GM12891 (cell line): Measurements from ENCODE around the gene DGKI.

Experiments
- POLR2A ChIP-seq: IDR thresholded peaks from 2 replicates; pipeline ENCODE4 v1.6.1; 2011; ENCODE audit warnings: low read depth, low read length, control low read depth
- POLR2AphosphoS5 ChIP-seq: IDR thresholded peaks from 2 replicates; pipeline ENCODE4 v1.6.1; 2011; ENCODE audit warnings: low read depth, low read length, control low read depth
- TAF1 ChIP-seq: IDR thresholded peaks from 2 replicates; pipeline ENCODE4 v1.6.1; 2011; ENCODE audit warnings: low read depth, low read length, control low read depth

DNA sequence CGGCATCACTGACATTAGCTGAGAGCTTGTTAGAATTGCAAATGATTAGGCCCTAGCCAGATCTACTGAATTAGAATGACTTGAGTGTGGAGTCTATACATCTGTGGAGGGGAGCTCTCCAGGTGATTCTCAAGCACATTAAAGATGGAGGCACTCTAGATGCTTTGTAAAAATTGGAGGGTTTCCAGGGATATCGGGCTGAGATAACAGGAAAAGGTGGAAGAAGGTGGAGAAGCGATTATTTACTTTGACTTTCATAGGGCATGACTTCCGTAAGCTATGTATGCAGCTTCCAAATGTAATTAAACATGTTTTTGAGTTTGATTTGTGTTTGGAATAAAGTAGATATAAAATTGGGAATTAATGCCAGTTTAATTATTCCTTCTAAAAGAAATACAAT, 268.2 kb downstream of the DGKI start:
- TF ChIP-seq POLR2AphosphoS5: no peak
- TF ChIP-seq TAF1: no peak
- TF ChIP-seq POLR2A: no peak
